ENCODE measurements around the gene REXO4. TPM values are rescaled to one million over a fixed set of nuclear protein-coding genes. Genes with fewer than 3 reads are reported as not detected.
A peak's percentile ranks its signal among the peaks of the same experiment; 100 is the strongest.

Gene REXO4
- total and polyA plus RNA-seq, 2 of the 13 experiments (the other 11 are each of a cell fraction or from before 2014, with no cell fraction given): 18.5 to 30.4 TPM

- Histone ChIP-seq H4K20me1 (ENCODE audit: insufficient read depth, low read length) (no peaks in the 10 kb centered on the region), H3K27me3 (ENCODE audit: control insufficient read depth in 1 of 2, insufficient read depth in 2 of 2, low read length in 2 of 2) (no peaks in the 10 kb centered on the region), H3K9ac (ENCODE audit: insufficient read depth, low read depth, low read length) (no peak overlapping the region), H3K4me2 (ENCODE audit: low read depth, low read length) (no peak overlapping the region), H3K79me2 (ENCODE audit: insufficient read depth, low read length) (no peaks in the 10 kb centered on the region), H2AFZ (ENCODE audit: low read length) (no peak overlapping the region), H3K9me3 (ENCODE audit: low read length) (peaks cover 10% of the 10 kb centered on the region; the same call in 1 of the 2 replicates), H3K4me3 (replicated peaks in 1 of 3; ENCODE audit: insufficient read depth in 1 of 3, low read depth in 2 of 3, low read length in 3 of 3) (no peak overlapping the region), H3K36me3 (replicated peaks in 1 of 2; ENCODE audit: control insufficient read depth in 1 of 2, insufficient read depth in 2 of 2, low read length in 2 of 2) (no peaks in the 10 kb centered on the region), H3K4me1 (ENCODE audit: insufficient read depth, low read length) (peaks cover 65% of the 10 kb centered on the region), H3K27ac (ENCODE audit: extremely low read length, insufficient read depth, low read length) (no peak overlapping the region)
- no peak for FAIRE-seq
- ChIA-PET POLR2A (no interaction called here), CTCF (ENCODE audit: low intra/inter-chr PET ratio, low total read pairs) (no interaction called here)
- no peak for ATAC-seq
- BruUV-seq (replicated peaks): no TSS peak
- WGBS (ENCODE audit: low lambda C conversion rate): 68% methylated on average over 4 of the region's 4 CpGs
- in situ Hi-C loops (cut with HindIII; ENCODE audit: extremely low pct_ligation_motif_present, low pct_unique_long_range_greater_than_20kb): no loop called here
- intact Hi-C loops (cut with micrococcal nuclease; ENCODE audit: unreplicated experiment): loop anchor here (1.0 kb wide), 1 partner anchor 9 kb away; no protein-coding TSS in a partner anchor
- DNase-seq (ENCODE audit: low spot score): no peak
- TF ChIP-seq ZNF816 (CRISPR knock-in tag; IDR thresholded peaks at IDR 0.05; ENCODE audit: borderline replicate concordance) (no peak), ZNF329 (CRISPR knock-in tag; IDR thresholded peaks at IDR 0.05; ENCODE audit: low read depth) (no peak), LCORL (IDR thresholded peaks at IDR 0.05) (no peak), LCORL (CRISPR knock-in tag; IDR thresholded peaks at IDR 0.05) (no peak), ZBTB34 (CRISPR knock-in tag; IDR thresholded peaks at IDR 0.05) (no peak), ELF4 (CRISPR knock-in tag; IDR thresholded peaks at IDR 0.05; ENCODE audit: borderline replicate concordance) (no peak), ZSCAN12 (CRISPR knock-in tag; IDR thresholded peaks at IDR 0.05) (no peak), IKZF1 (IDR thresholded peaks at IDR 0.05) (0 out of 2 replicates have a peak, but pooled peaks have one; percentile 56), SIX1 (CRISPR knock-in tag; IDR thresholded peaks at IDR 0.05; ENCODE audit: borderline replicate concordance) (no peak), FOXK2 (IDR thresholded peaks at IDR 0.05) (peak; percentile 5; the same call in 1 of the 2 replicates), MTF1 (CRISPR knock-in tag; IDR thresholded peaks at IDR 0.05) (no peak), HOXA7 (CRISPR knock-in tag; IDR thresholded peaks at IDR 0.05) (no peak), ZBTB37 (CRISPR knock-in tag; IDR thresholded peaks at IDR 0.05) (0 out of 2 replicates have a peak, but pooled peaks have one; percentile 46), CREB1 (IDR thresholded peaks at IDR 0.05) (peak; percentile 92), CREB1 (CRISPR knock-in tag; IDR thresholded peaks at IDR 0.05) (no peak), ZNF12 (CRISPR knock-in tag; IDR thresholded peaks at IDR 0.05) (no peak), FUBP1 (CRISPR knock-in tag; IDR thresholded peaks at IDR 0.05; ENCODE audit: borderline replicate concordance) (no peak), ZNF550 (CRISPR knock-in tag; IDR thresholded peaks at IDR 0.05; ENCODE audit: borderline replicate concordance) (no peak), MLX (CRISPR knock-in tag; IDR thresholded peaks at IDR 0.05) (no peak)
These were observed 35.2 kb downstream of the REXO4 start for GRCh38 chr9:133382507-133383141.
